ENCODE data around the gene FTCDNL1. TPM values are rescaled to one million over a fixed set of nuclear protein-coding genes. Genes with fewer than 3 reads are reported as not detected.

FTCDNL1 gene
- total RNA-seq, 4 donors from 2014 or later, result 1.9 to 4.5 (median 3.0) TPM

DNA sequence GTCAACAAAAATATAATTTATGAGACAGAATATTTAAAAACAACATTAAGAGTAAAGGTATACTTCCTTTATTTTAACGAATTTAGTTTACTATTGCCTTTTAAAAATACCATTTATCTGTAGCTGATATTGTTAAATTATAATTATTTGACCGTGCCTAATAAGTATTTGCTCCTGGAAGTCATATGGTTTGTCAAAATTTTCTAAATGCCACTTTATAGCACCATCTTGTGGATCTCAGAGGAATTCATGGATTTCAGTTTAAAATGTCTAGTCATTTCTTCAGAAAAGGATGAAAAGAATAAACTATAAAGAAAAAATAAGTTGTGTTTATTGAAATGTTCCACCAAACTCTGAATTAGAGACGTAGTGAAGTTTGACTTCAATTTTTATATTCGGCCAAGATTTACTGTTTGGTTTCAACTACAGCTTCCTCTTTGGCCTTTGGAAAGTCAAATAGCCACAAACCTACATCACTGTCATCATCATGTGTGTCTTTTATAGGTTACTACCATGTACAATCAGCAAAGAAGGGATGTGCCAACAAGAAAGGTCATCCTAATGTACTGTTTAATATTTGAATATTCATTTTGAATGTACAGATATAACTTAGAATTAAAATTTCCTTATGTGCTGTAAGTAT, 10.3 kb upstream of the FTCDNL1 start:
- DNase-seq (ENCODE audit: low spot score), result no peak
- ATAC-seq (ENCODE audit: low FRiP score), result no peak

GRCh38 chr2:199855812-199856211, 4.8 kb upstream of the FTCDNL1 start:
- TF ChIP-seq, protein P1, sequence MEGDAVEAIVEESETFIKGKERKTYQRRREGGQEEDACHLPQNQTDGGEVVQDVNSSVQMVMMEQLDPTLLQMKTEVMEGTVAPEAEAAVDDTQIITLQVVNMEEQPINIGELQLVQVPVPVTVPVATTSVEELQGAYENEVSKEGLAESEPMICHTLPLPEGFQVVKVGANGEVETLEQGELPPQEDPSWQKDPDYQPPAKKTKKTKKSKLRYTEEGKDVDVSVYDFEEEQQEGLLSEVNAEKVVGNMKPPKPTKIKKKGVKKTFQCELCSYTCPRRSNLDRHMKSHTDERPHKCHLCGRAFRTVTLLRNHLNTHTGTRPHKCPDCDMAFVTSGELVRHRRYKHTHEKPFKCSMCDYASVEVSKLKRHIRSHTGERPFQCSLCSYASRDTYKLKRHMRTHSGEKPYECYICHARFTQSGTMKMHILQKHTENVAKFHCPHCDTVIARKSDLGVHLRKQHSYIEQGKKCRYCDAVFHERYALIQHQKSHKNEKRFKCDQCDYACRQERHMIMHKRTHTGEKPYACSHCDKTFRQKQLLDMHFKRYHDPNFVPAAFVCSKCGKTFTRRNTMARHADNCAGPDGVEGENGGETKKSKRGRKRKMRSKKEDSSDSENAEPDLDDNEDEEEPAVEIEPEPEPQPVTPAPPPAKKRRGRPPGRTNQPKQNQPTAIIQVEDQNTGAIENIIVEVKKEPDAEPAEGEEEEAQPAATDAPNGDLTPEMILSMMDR (IDR thresholded peaks at IDR 0.05), result no peak
- no peak for DNase-seq (ENCODE audit: low spot score)
- no peak for ATAC-seq (ENCODE audit: low FRiP score)

More for the DNA sequence above, 10.3 kb upstream of the FTCDNL1 start:
- TF ChIP-seq, protein P1 (IDR thresholded peaks at IDR 0.05), result no peak

GRCh38 chr2:199851883-199852282, 891 bp upstream of the FTCDNL1 start:
- ATAC-seq (ENCODE audit: low FRiP score), result no peak
- TF ChIP-seq, protein P1 (IDR thresholded peaks at IDR 0.05), result no peak
- no peak for DNase-seq (ENCODE audit: low spot score)

GRCh38 chr2:199851501-199851810, 464 bp upstream of the FTCDNL1 start:
- ATAC-seq (ENCODE audit: low FRiP score) (no peak), DNase-seq (ENCODE audit: low spot score) (no peak)
- TF ChIP-seq, protein P1 (IDR thresholded peaks at IDR 0.05), result no peak

GRCh38 chr2:199850218-199850717, 724 bp downstream of the FTCDNL1 start:
- DNase-seq (ENCODE audit: low spot score), result no peak
- TF ChIP-seq, protein P1 (IDR thresholded peaks at IDR 0.05), result no peak
- ATAC-seq (ENCODE audit: low FRiP score), result no peak

- ATAC-seq (ENCODE audit: low FRiP score) (no peak), DNase-seq (ENCODE audit: low spot score) (no peak)
- TF ChIP-seq, protein P1 (IDR thresholded peaks at IDR 0.05), result no peak
Measured at GRCh38 chr2:199848389-199849130, 2.4 kb downstream of the FTCDNL1 start.

Measured in omental fat pad (tissue), 4 donors.